Liver (tissue), 9 donors: ENCODE data around the gene BSND. TPM values are rescaled to one million over a fixed set of nuclear protein-coding genes. Genes with fewer than 3 reads are reported as not detected.

Experiments
- DNase-seq: peaks from one replicate; pipeline ENCODE4 v3.0.0-alpha.2; 2017; ENCODE audit warnings: low spot score
- H3K27ac ChIP-seq, 2 donors: one replicate each; pipeline ENCODE4 v1.7.0; 2013; ENCODE audit warnings: inconsistent platforms in 2 of 2, low read length in 2 of 2, control low read depth in 1 of 2, low read depth in 1 of 2, mild to moderate bottlenecking in 1 of 2
- H3K27me3 ChIP-seq, 4 donors: one replicate each; pipeline versions ENCODE4 v1.6.1 to v1.7.0; 2013; ENCODE audit warnings: low read length in 3 of 4, inconsistent platforms in 1 of 4, mild to moderate bottlenecking in 1 of 4, moderate library complexity in 1 of 4; ENCODE audit not compliant: control insufficient read depth in 4 of 4, insufficient read depth in 4 of 4
- H3K36me3 ChIP-seq, 4 donors: one replicate each; pipeline versions ENCODE4 v1.6.1 to v1.7.0; 2013; ENCODE audit warnings: low read length in 3 of 4, mild to moderate bottlenecking in 3 of 4, low read depth in 1 of 4, moderate library complexity in 1 of 4; ENCODE audit not compliant: control insufficient read depth in 4 of 4, insufficient read depth in 3 of 4
- H3K4me1 ChIP-seq, 4 donors: one replicate each; pipeline versions ENCODE4 v1.6.1 to v1.7.0; 2013; ENCODE audit warnings: low read length in 3 of 4, mild to moderate bottlenecking in 3 of 4, moderate library complexity in 1 of 4; ENCODE audit not compliant: control insufficient read depth in 4 of 4, insufficient read depth in 4 of 4
- H3K4me3 ChIP-seq, 3 donors: one replicate each; pipeline versions ENCODE4 v1.6.1 to v1.7.0; 2013; ENCODE audit warnings: low read length in 3 of 3, control low read depth in 1 of 3, low read depth in 1 of 3, mild to moderate bottlenecking in 1 of 3
- H3K9ac ChIP-seq, 2 donors: one replicate each; pipeline ENCODE4 v1.7.0; 2013; ENCODE audit warnings: low read length in 2 of 2, mild to moderate bottlenecking in 2 of 2, moderate library complexity in 2 of 2, control low read depth in 1 of 2, low read depth in 1 of 2
- H3K9me3 ChIP-seq, 4 donors: one replicate each; pipeline versions ENCODE4 v1.6.1 to v1.7.0; 2013; ENCODE audit warnings: low read length in 3 of 4; ENCODE audit not compliant: control insufficient read depth in 4 of 4
- ATF3 ChIP-seq: IDR thresholded peaks from 2 replicates; pipeline ENCODE4 v1.6.1; 2016; ENCODE audit warnings: antibody characterized with exemption
- CTCF ChIP-seq: fragments of 150-350 bp; IDR thresholded peaks from 2 replicates; pipeline ENCODE4 v1.5.1; 2017; ENCODE audit warnings: improper control_type of control experiment, low read depth, low read length; ENCODE audit not compliant: missing input control
- EGR1 ChIP-seq, 2 donors: IDR thresholded peaks; 2 replicates each; pipeline ENCODE4 v1.6.1; 2016 to 2018; ENCODE audit warnings: antibody characterized with exemption in 2 of 2, low read depth in 2 of 2
- FOXA1 ChIP-seq: IDR thresholded peaks from 2 replicates; pipeline ENCODE4 v1.6.1; 2016; ENCODE audit warnings: antibody characterized with exemption
- FOXA2 ChIP-seq: IDR thresholded peaks from 2 replicates; pipeline ENCODE4 v1.6.1; 2016; ENCODE audit warnings: antibody characterized with exemption
- GABPA ChIP-seq, 2 donors: IDR thresholded peaks in 1 of 2; conservative IDR thresholded peaks in 1 of 2; 2 replicates each; pipeline ENCODE4 v1.6.1; 2016; ENCODE audit warnings: antibody characterized with exemption in 2 of 2, mild to moderate bottlenecking in 1 of 2, moderate library complexity in 1 of 2
- HNF4A ChIP-seq, 2 donors: conservative IDR thresholded peaks; 2 replicates each; pipeline ENCODE4 v1.6.1; 2016; ENCODE audit warnings: antibody characterized with exemption in 2 of 2, mild to moderate bottlenecking in 2 of 2
- HNF4G ChIP-seq: IDR thresholded peaks from 2 replicates; pipeline ENCODE4 v1.6.1; 2016; ENCODE audit warnings: antibody characterized with exemption
- JUND ChIP-seq, 2 donors: IDR thresholded peaks; 2 replicates each; pipeline ENCODE4 v1.6.1; 2016; ENCODE audit warnings: antibody characterized with exemption in 2 of 2
- MAX ChIP-seq: IDR thresholded peaks from 2 replicates; pipeline ENCODE4 v1.6.1; 2016; ENCODE audit warnings: antibody characterized with exemption
- RAD21 ChIP-seq, 2 donors: IDR thresholded peaks; 2 replicates each; pipeline ENCODE4 v1.6.1; 2016; ENCODE audit warnings: antibody characterized with exemption in 2 of 2, mild to moderate bottlenecking in 2 of 2
- SP1 ChIP-seq: IDR thresholded peaks from 2 replicates; pipeline ENCODE4 v1.6.1; 2018; ENCODE audit warnings: antibody characterized with exemption, mild to moderate bottlenecking
- YY1 ChIP-seq: IDR thresholded peaks from 2 replicates; pipeline ENCODE4 v1.6.1; 2016; ENCODE audit warnings: antibody characterized with exemption, mild to moderate bottlenecking
- ZBTB33 ChIP-seq: IDR thresholded peaks from 2 replicates; pipeline ENCODE4 v1.6.1; 2016; ENCODE audit warnings: antibody characterized with exemption
- WGBS: extraction: QIAGEN DNeasy Blood & Tissue Kit; methylation state at CpG from one replicate; pipeline ENCODE4 v1.1.7; 2013; 5-methylcytosine and 5-hydroxymethylcytosine counted together
- polyA plus RNA-seq, 2 donors: library from polyadenylated mRNA; stranded (reverse) in 1 of 2; unstranded in 1 of 2; fragments of 200-250 nt in 1 of 2; fragments of >200 nt in 1 of 2; fragmentation: Nextera tagmentation in 1 of 2; extraction: Ambion mirVana in 1 of 2; gene quantifications; one replicate each; pipeline versions ENCODE4 v1.2.1 to v1.2.3, GENCODE V29; 2013 to 2015
- total RNA-seq, 2 donors: library from RNA; depleted of rRNA; stranded (reverse); fragments of >200 nt; gene quantifications; one replicate each; pipeline ENCODE4 v1.2.3, GENCODE V29; 2014
- donor health status: healthy.
- donor health status: healthy.
- donor health status: healthy.
- donor health status: healthy.
- donor health status: healthy.

The BSND gene
- total and polyA plus RNA-seq, 4 donors: 0.14 TPM; not detected in 3

GRCh38 chr1:54982739-54983138 is 16.0 kb upstream of the BSND start:
- Histone ChIP-seq H3K36me3 (no peaks in the 10 kb centered on the region), H3K27me3 (peaks cover 0 to 5% (median 0%) of the 10 kb centered on the region in 4 donors), H3K9me3 (no peaks in the 10 kb centered on the region), H3K27ac (no peak overlapping the region), H3K9ac (no peak overlapping the region), H3K4me3 (no peak overlapping the region), H3K4me1 (peaks cover 0 to 5% (median 2%) of the 10 kb centered on the region in 4 donors)
- DNase-seq: no peak
- TF ChIP-seq FOXA2: no peak
- TF ChIP-seq ZBTB33: no peak

GRCh38 chr1:54984131-54984842 is 14.4 kb upstream of the BSND start:
- Histone ChIP-seq H3K27ac (no peak overlapping the region), H3K36me3 (no peaks in the 10 kb centered on the region), H3K27me3 (peaks cover 0 to 4% (median 0%) of the 10 kb centered on the region in 4 donors), H3K9ac (no peak overlapping the region), H3K4me1 (peaks cover 0 to 5% (median 2%) of the 10 kb centered on the region in 4 donors), H3K9me3 (no peaks in the 10 kb centered on the region), H3K4me3 (no peak overlapping the region)
- no peak for TF ChIP-seq MAX
- TF ChIP-seq ATF3: no peak
- TF ChIP-seq HNF4A (conservative IDR thresholded peaks at IDR 0.05): no peak
- no peak for TF ChIP-seq EGR1 (IDR thresholded peaks at IDR 0.05; ENCODE audit: low read depth in 2 of 2)
- TF ChIP-seq ZBTB33: no peak
- no peak for TF ChIP-seq FOXA1
- TF ChIP-seq SP1: no peak
- no peak for TF ChIP-seq FOXA2
- TF ChIP-seq GABPA (IDR thresholded peaks at IDR 0.05 in 1 of 2, conservative IDR thresholded peaks at IDR 0.05 in 1 of 2): no peak
- no peak for TF ChIP-seq CTCF
- no peak for TF ChIP-seq YY1
- TF ChIP-seq RAD21 (IDR thresholded peaks at IDR 0.05): no peak
- no peak for TF ChIP-seq HNF4G
- TF ChIP-seq JUND (IDR thresholded peaks at IDR 0.05): no peak
- WGBS: 73% methylated on average over 7 of the region's 7 CpGs
- no peak for DNase-seq
